PC-9 (cell line): Measurements from ENCODE around the gene ERCC2. TPM values are rescaled to one million over a fixed set of nuclear protein-coding genes. Genes with fewer than 3 reads are reported as not detected.

Source experiments
- BruUV-seq: library from RNA; stranded (reverse); fragments of 400-500 nt; replicated peaks from 2 replicates; lab custom pipeline; 2021; lab: Mats Ljungman, UMichigan
- CTCF ChIA-PET: fragments of 300-600 bp; sonication (Branson Sonifier 250); formaldehyde crosslinking; loops from one replicate; lab custom pipeline; 2022; ENCODE audit warnings: antibody characterized with exemption; lab: Charles Lee
- POLR2A ChIA-PET: fragments of 300-600 bp; sonication (Branson Sonifier 250); formaldehyde crosslinking; loops from one replicate; lab custom pipeline; 2022; ENCODE audit warnings: antibody characterized with exemption; ENCODE audit not compliant: unreplicated experiment; lab: Charles Lee
- DNase-seq, 2 experiments: peaks; one replicate each; pipeline versions ENCODE4 v3.0.0 to v3.0.0-alpha.2; 2015 to 2022; ENCODE audit warnings: mixed read lengths in 1 of 2
- H2AFZ ChIP-seq: fragments of 200-600 bp; sonication (generic); 2 replicates; pipeline ENCODE4 v1.8.1; 2017; ENCODE audit warnings: antibody characterized with exemption
- H3F3A ChIP-seq: fragments of 200-600 bp; sonication (generic); 2 replicates; pipeline ENCODE4 v1.8.1; 2017; ENCODE audit warnings: antibody characterized with exemption, mild to moderate bottlenecking, low read depth; ENCODE audit not compliant: insufficient read depth
- H3K27ac ChIP-seq: fragments of 200-600 bp; sonication (generic); 2 replicates; pipeline ENCODE4 v1.6.1; 2016; ENCODE audit warnings: mixed run types
- H3K27me3 ChIP-seq: fragments of 200-600 bp; sonication (generic); 2 replicates; pipeline ENCODE4 v1.6.1; 2016; ENCODE audit warnings: low read depth, mixed run types; ENCODE audit not compliant: insufficient read depth
- H3K36me3 ChIP-seq: fragments of 200-600 bp; sonication (generic); 2 replicates; pipeline ENCODE4 v1.6.1; 2016; ENCODE audit warnings: low read depth, mixed run types
- H3K4me1 ChIP-seq: fragments of 200-600 bp; sonication (generic); replicated peaks from 2 replicates; pipeline ENCODE4 v1.6.1; 2016; ENCODE audit warnings: mixed run types; ENCODE audit not compliant: insufficient read depth
- H3K4me2 ChIP-seq: fragments of 200-600 bp; sonication (generic); 2 replicates; pipeline ENCODE4 v1.6.1; 2017; ENCODE audit warnings: mixed run types
- H3K4me3 ChIP-seq: fragments of 200-600 bp; sonication (generic); 2 replicates; pipeline ENCODE4 v1.6.1; 2016; ENCODE audit warnings: mixed run types
- H3K79me2 ChIP-seq: fragments of 200-600 bp; sonication (generic); 2 replicates; pipeline ENCODE4 v1.6.1; 2017; ENCODE audit warnings: low read depth, mixed run types
- H3K9me2 ChIP-seq: fragments of 200-600 bp; sonication (generic); 2 replicates; pipeline ENCODE4 v1.8.1; 2017; ENCODE audit warnings: mild to moderate bottlenecking; ENCODE audit not compliant: insufficient read depth
- H3K9me3 ChIP-seq: fragments of 200-600 bp; sonication (generic); 2 replicates; pipeline ENCODE4 v1.8.1; 2016; ENCODE audit warnings: low read depth; ENCODE audit not compliant: insufficient read depth
- H4K20me1 ChIP-seq: fragments of 200-600 bp; sonication (generic); 2 replicates; pipeline ENCODE4 v1.8.1; 2017; ENCODE audit not compliant: insufficient read depth
- CTCF ChIP-seq: fragments of 200-600 bp; sonication (generic); conservative IDR thresholded peaks from 2 replicates; pipeline ENCODE4 v1.6.1; 2017; ENCODE audit warnings: mixed run types, antibody characterized with exemption, mild to moderate bottlenecking, moderate library complexity
- EZH2 ChIP-seq: fragments of 200-600 bp; sonication (generic); IDR thresholded peaks from 2 replicates; pipeline ENCODE4 v1.8.0; 2017; ENCODE audit warnings: antibody characterized with exemption, low read depth
- intact Hi-C: fragments of 100-400 bp; cut with micrococcal nuclease; formaldehyde crosslinking; loops from one replicate; pipeline ENCODE4 v1.10.0; 2022; ENCODE audit not compliant: unreplicated experiment
- total RNA-seq: library from RNA; stranded (reverse); gene quantifications from 2 replicates; pipeline ENCODE4 v1.2.3, GENCODE V29; 2021

ERCC2 gene
- total RNA-seq, 1 experiment from 2014 or later, result 33.1 TPM

DNA sequence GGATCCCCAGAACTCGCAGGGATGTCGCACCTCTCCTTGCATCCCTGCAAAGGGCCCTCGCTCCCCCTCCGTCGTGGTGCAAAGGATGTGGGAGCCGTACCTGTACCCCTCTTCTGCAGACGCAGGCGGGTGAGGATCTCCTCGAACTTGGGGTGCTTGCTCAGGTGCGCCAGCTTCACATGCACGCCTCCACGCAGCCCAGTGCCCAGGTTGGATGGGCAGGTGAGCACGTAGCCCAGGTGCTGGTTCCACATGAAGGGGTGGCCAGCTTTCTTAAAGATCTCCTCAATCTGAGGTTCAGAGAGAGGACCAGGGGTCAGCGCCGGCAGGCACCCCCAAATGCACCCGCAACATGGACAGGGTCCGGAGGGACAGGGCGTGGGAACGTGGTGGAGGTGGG, 63.0 kb downstream of the ERCC2 start:
- H3K36me3 ChIP-seq, result no peaks in the 10 kb centered on the region
- H3F3A ChIP-seq, result peaks cover 12% of the 10 kb centered on the region
- CTCF ChIA-PET, result interaction anchor here (0.6 kb wide), 1 partner anchor 338 kb away, joined by 9 read pairs; no protein-coding TSS in a partner anchor
- no peak overlapping the region for H2AFZ ChIP-seq
- no peak overlapping the region for H3K4me3 ChIP-seq
- no peaks in the 10 kb centered on the region for H3K9me2 ChIP-seq
- H3K27me3 ChIP-seq, result no peaks in the 10 kb centered on the region
- POLR2A ChIA-PET, result no interaction called here
- H3K27ac ChIP-seq, result no peak overlapping the region
- TF ChIP-seq EZH2 (no peak), CTCF (no peak)
- H4K20me1 ChIP-seq, result no peaks in the 10 kb centered on the region
- no peaks in the 10 kb centered on the region for H3K4me1 ChIP-seq
- H3K79me2 ChIP-seq, result no peaks in the 10 kb centered on the region
- intact Hi-C loops, result no loop called here
- H3K4me2 ChIP-seq, result no peak overlapping the region
- no peak for DNase-seq
- H3K9me3 ChIP-seq, result no peaks in the 10 kb centered on the region
- BruUV-seq, result no TSS peak

- Histone ChIP-seq H3K9me2 (no peaks in the 10 kb centered on the region), H3K27ac (no peak overlapping the region), H3K27me3 (no peaks in the 10 kb centered on the region), H2AFZ (no peak overlapping the region), H3F3A (peaks cover 17% of the 10 kb centered on the region), H3K4me2 (no peak overlapping the region), H3K4me1 (no peaks in the 10 kb centered on the region), H4K20me1 (no peaks in the 10 kb centered on the region), H3K36me3 (no peaks in the 10 kb centered on the region), H3K79me2 (no peaks in the 10 kb centered on the region), H3K9me3 (no peaks in the 10 kb centered on the region), H3K4me3 (no peak overlapping the region)
- TF ChIP-seq CTCF (no peak), EZH2 (no peak)
- POLR2A ChIA-PET, result interaction anchor here (0.6 kb wide), 1 partner anchor 241 kb away, joined by 21 read pairs; no protein-coding TSS in a partner anchor
- CTCF ChIA-PET, result no interaction called here
- BruUV-seq, result no TSS peak
- no peak for DNase-seq
- intact Hi-C loops, result no loop called here
Observed at GRCh38 chr19:45306518-45307027, 63.8 kb downstream of the ERCC2 start.

GRCh38 chr19:45306040-45306439, 64.3 kb downstream of the ERCC2 start:
- Histone ChIP-seq H3K79me2 (no peaks in the 10 kb centered on the region), H3K27ac (no peak overlapping the region), H4K20me1 (no peaks in the 10 kb centered on the region), H3K27me3 (no peaks in the 10 kb centered on the region), H3F3A (peaks cover 19% of the 10 kb centered on the region), H2AFZ (no peak overlapping the region), H3K36me3 (no peaks in the 10 kb centered on the region), H3K9me2 (no peaks in the 10 kb centered on the region), H3K4me3 (no peak overlapping the region), H3K9me3 (no peaks in the 10 kb centered on the region), H3K4me1 (no peaks in the 10 kb centered on the region), H3K4me2 (no peak overlapping the region)
- TF ChIP-seq EZH2, result no peak
- TF ChIP-seq CTCF, result no peak
- CTCF ChIA-PET, result no interaction called here
- intact Hi-C loops, result no loop called here
- no TSS peak for BruUV-seq
- POLR2A ChIA-PET, result interaction anchor here (0.6 kb wide), 1 partner anchor 241 kb away, joined by 21 read pairs; no protein-coding TSS in a partner anchor
- no peak for DNase-seq
